D721Med (cell line): Measurements from ENCODE around the gene SYS1.

Experiments
- DNase-seq: peaks from one replicate; pipeline ENCODE4 v3.0.0; 2011; ENCODE audit warnings: low spot score; ENCODE audit not compliant: insufficient read length
- FAIRE-seq: peaks from 2 replicates; lab custom pipeline; 2011; peaks lifted over from hg19 to GRCh38; lab: Jason Lieb, UNC
- TF ChIP-seq, protein P1 (sequence below): IDR thresholded peaks from 2 replicates; pipeline ENCODE4 v1.5.1; 2012; ENCODE audit warnings: mild to moderate bottlenecking, control low read depth; ENCODE audit not compliant: insufficient read depth; ENCODE audit errors: missing control alignments

The SYS1 gene

DNA sequence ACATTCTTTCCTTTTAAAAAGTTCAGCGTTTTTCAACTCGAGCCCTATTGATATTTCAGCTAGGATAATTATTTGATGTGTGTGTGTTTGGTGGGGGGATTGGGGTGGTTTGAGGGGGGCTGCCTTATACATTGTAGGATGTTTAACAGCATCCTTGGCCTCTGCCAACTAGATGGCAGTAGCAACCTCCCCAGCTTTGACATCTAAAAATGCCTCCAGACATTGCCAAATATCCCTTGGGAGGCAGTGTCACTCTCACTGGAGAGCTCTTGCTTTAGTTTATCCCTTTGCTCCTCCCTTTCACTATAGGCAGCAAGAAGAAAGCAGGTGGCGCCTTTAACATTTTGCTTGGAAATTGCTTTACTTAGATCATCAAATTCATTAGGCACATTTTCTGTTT is 29.8 kb downstream of the SYS1 start:
- FAIRE-seq: no peak
- TF ChIP-seq, protein P1, sequence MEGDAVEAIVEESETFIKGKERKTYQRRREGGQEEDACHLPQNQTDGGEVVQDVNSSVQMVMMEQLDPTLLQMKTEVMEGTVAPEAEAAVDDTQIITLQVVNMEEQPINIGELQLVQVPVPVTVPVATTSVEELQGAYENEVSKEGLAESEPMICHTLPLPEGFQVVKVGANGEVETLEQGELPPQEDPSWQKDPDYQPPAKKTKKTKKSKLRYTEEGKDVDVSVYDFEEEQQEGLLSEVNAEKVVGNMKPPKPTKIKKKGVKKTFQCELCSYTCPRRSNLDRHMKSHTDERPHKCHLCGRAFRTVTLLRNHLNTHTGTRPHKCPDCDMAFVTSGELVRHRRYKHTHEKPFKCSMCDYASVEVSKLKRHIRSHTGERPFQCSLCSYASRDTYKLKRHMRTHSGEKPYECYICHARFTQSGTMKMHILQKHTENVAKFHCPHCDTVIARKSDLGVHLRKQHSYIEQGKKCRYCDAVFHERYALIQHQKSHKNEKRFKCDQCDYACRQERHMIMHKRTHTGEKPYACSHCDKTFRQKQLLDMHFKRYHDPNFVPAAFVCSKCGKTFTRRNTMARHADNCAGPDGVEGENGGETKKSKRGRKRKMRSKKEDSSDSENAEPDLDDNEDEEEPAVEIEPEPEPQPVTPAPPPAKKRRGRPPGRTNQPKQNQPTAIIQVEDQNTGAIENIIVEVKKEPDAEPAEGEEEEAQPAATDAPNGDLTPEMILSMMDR: peak; percentile 18
- no peak for DNase-seq

DNA sequence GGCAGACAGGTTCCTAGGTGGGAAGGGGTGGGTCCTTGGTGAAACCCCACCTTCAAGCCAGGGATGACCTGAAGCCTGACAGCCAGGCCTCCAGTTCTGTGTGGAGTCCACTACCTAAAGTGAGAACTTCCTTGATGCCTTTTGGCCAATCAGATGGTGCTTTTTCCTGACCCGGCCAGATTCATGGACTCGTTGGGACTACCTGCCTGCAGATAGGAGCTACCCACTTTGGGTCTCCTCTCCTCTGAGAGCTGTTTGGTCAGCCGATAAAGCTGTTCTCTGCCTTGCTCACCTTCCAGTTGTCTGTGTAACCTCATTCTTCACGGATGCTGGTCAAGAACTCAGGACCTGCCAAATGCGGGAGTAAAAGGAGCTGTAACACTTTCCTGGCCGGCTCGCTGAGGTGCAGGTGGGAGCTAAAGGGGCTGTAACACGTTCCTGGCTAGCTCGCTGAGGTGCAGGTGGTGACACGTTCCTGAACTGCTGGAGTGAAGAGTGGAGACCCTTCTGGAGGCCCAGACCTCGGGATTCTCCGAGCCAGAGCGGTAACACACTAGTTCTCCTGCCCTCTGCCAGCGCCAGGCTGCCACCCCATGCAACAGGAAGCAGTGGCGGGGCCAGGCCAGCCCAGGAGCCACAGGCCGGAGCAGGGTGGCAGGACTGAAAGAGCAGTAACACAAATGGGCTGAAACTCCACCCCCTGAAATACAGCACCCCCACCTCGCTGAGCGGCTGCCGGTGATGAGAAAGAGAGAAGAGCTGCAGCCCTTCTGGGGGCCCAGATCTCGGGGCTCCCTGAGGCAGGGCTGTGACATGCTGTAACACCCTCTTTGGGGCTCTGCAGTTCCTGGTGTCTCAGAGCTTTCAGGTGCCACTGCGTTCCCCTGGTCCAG is 31.5 kb downstream of the SYS1 start:
- TF ChIP-seq, protein P1: no peak
- FAIRE-seq (no peak), DNase-seq (no peak)

DNA sequence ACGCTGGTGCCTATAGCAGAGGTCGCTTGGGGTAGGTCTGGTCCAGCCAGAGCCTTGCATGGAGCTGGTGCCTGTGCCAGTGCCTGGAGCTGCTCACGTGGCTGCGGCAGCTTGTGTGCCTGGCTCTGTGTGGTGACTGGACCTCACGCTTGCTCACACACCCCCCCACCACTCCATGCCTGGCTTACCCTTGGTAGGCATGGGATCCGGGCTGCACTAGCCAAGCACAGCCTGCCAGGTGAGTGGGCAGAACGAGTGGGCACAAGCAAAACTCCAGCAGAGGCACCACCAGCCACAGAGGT is 32.1 kb downstream of the SYS1 start:
- TF ChIP-seq, protein P1: no peak
- DNase-seq: no peak
- FAIRE-seq: no peak

- no peak for DNase-seq
- FAIRE-seq: no peak
- TF ChIP-seq, protein P1: no peak
These were observed 36.1 kb downstream of the SYS1 start for GRCh38 chr20:45399018-45399417.

DNA sequence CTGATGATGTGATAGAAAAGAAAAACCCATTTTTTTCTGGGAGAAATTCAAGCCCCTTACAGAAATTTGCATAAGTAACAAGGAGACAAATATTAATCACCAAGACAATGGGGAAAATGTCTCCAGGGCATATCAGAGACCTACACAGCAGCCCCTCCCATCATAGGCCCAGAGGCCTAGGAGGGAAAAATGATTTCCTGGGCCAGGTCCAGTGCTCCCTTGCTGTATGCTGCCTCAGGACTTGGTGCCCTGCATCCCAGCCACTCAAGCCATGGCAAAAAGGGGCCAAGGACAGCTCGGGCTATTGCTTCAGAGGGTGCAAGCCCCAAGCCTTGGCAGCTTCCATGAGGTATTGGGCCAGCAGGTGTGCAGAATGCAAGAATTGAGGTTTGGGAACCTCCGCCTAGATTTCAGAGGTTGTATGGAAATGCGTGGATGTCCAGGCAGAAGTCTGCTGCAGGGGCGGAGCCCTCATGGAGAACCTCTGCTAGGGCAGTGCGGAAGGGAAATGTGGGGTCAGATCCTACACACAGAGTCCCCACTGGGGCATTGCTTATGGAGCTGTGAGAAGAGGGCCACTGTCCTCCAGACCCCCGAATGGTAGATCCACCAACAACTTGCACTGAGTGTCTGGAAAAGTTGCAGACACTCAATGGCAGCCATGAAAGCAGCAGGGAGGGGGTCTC is 37.5 kb downstream of the SYS1 start:
- TF ChIP-seq, protein P1: no peak
- no peak for DNase-seq
- FAIRE-seq: no peak

- FAIRE-seq (no peak), DNase-seq (no peak)
- TF ChIP-seq, protein P1: no peak
These were observed 40.0 kb downstream of the SYS1 start for GRCh38 chr20:45402946-45403345.

GRCh38 chr20:45404438-45404837 is 41.5 kb downstream of the SYS1 start:
- DNase-seq (no peak), FAIRE-seq (no peak)
- TF ChIP-seq, protein P1: no peak
